Nephron (organoid): ENCODE results near the gene CSH2.
A peak's percentile ranks its signal among the peaks of the same experiment; 100 is the strongest.

ENCODE experiments used
- H3K27ac Mint-ChIP-seq, 3 experiments: 2 replicates each; pipeline ENCODE4 v1.8.0; 2020; ENCODE audit warnings: mixed read lengths in 3 of 3, mild to moderate bottlenecking in 2 of 3, moderate library complexity in 1 of 3
- H3K27me3 Mint-ChIP-seq: 2 replicates; pipeline ENCODE4 v1.8.0; 2021; ENCODE audit warnings: low read depth, mild to moderate bottlenecking, moderate library complexity, mixed read lengths
- H3K36me3 Mint-ChIP-seq: 2 replicates; pipeline ENCODE4 v1.8.0; 2020; ENCODE audit warnings: low read depth, mixed read lengths
- H3K4me1 Mint-ChIP-seq: 2 replicates; pipeline ENCODE4 v1.8.0; 2020; ENCODE audit warnings: mixed read lengths
- H3K4me3 Mint-ChIP-seq, 3 experiments: 2 replicates each; pipeline ENCODE4 v1.8.0; 2020; ENCODE audit warnings: mild to moderate bottlenecking in 3 of 3, mixed read lengths in 3 of 3, moderate library complexity in 2 of 3
- H3K9me3 Mint-ChIP-seq: 2 replicates; pipeline ENCODE4 v1.8.0; 2020; ENCODE audit warnings: mixed read lengths
- CTCF ChIP-seq, 3 experiments: fragments of 200-600 bp; sonication (generic); IDR thresholded peaks; one replicate each; pipeline ENCODE4 v1.5.0; 2021; ENCODE audit warnings: antibody characterized with exemption in 3 of 3; ENCODE audit not compliant: unreplicated experiment in 3 of 3

Gene CSH2

GRCh38 chr17:63833741-63834373, 39.6 kb downstream of the CSH2 start:
- Mint-ChIP-seq H3K36me3 (peaks cover 70% of the 10 kb centered on the region), H3K4me3 (peak overlapping the region in 1 of 3 experiments; percentile 29), H3K4me1 (peaks cover 10% of the 10 kb centered on the region), H3K27me3 (no peaks in the 10 kb centered on the region), H3K27ac (peak overlapping the region in 1 of 3 experiments; percentile 71), H3K9me3 (no peaks in the 10 kb centered on the region)
- no peak for TF ChIP-seq CTCF (IDR thresholded peaks at IDR 0.05; ENCODE audit: unreplicated experiment in 3 of 3)

GRCh38 chr17:63833026-63833740, 40.3 kb downstream of the CSH2 start:
- TF ChIP-seq CTCF (IDR thresholded peaks at IDR 0.05; ENCODE audit: unreplicated experiment in 3 of 3), result no peak
- Mint-ChIP-seq H3K27ac (no peak overlapping the region), H3K27me3 (no peaks in the 10 kb centered on the region), H3K4me3 (no peak overlapping the region), H3K36me3 (peaks cover 73% of the 10 kb centered on the region), H3K9me3 (no peaks in the 10 kb centered on the region), H3K4me1 (peaks cover 9% of the 10 kb centered on the region)

- Mint-ChIP-seq H3K27me3 (no peaks in the 10 kb centered on the region), H3K4me3 (no peak overlapping the region), H3K36me3 (peaks cover 76% of the 10 kb centered on the region), H3K9me3 (no peaks in the 10 kb centered on the region), H3K4me1 (peaks cover 15% of the 10 kb centered on the region), H3K27ac (no peak overlapping the region)
- TF ChIP-seq CTCF (IDR thresholded peaks at IDR 0.05; ENCODE audit: unreplicated experiment in 3 of 3), result no peak
Measured at GRCh38 chr17:63832455-63832854, 41.0 kb downstream of the CSH2 start.

GRCh38 chr17:63832014-63832413, 41.5 kb downstream of the CSH2 start:
- no peak overlapping the region for H3K4me3 Mint-ChIP-seq
- TF ChIP-seq CTCF (IDR thresholded peaks at IDR 0.05; ENCODE audit: unreplicated experiment in 3 of 3), result no peak
- H3K36me3 Mint-ChIP-seq, result peaks cover 74% of the 10 kb centered on the region
- no peak overlapping the region for H3K27ac Mint-ChIP-seq
- peaks cover 20% of the 10 kb centered on the region for H3K4me1 Mint-ChIP-seq
- H3K27me3 Mint-ChIP-seq, result no peaks in the 10 kb centered on the region
- no peaks in the 10 kb centered on the region for H3K9me3 Mint-ChIP-seq

GRCh38 chr17:63831505-63831904, 42.0 kb downstream of the CSH2 start:
- H3K9me3 Mint-ChIP-seq, result no peaks in the 10 kb centered on the region
- no peak for TF ChIP-seq CTCF (IDR thresholded peaks at IDR 0.05; ENCODE audit: unreplicated experiment in 3 of 3)

More at GRCh38 chr17:63831505-63831904, 42.0 kb downstream of the CSH2 start:
- H3K4me3 Mint-ChIP-seq, result no peak overlapping the region
- H3K4me1 Mint-ChIP-seq, result peaks cover 25% of the 10 kb centered on the region
- no peaks in the 10 kb centered on the region for H3K27me3 Mint-ChIP-seq
- peaks cover 74% of the 10 kb centered on the region for H3K36me3 Mint-ChIP-seq
- H3K27ac Mint-ChIP-seq, result no peak overlapping the region
